IPS-15b (cell line): Measurements from ENCODE around the gene HECTD4.
A peak's percentile ranks its signal among the peaks of the same experiment; 100 is the strongest.
"Not testable (repeated sequence)": the region's sequence is repeated elsewhere in the genome, so short reads cannot be mapped to it uniquely, and the experiment has no call there.

Source experiments
- H3K27me3 ChIP-seq: one replicate; pipeline ENCODE4 v1.6.1; 2013; ENCODE audit warnings: low read length; ENCODE audit not compliant: control insufficient read depth, insufficient read depth
- H3K36me3 ChIP-seq: one replicate; pipeline ENCODE4 v1.6.1; 2013; ENCODE audit warnings: low read length; ENCODE audit not compliant: control insufficient read depth, insufficient read depth
- H3K4me1 ChIP-seq: one replicate; pipeline ENCODE4 v1.6.1; 2013; ENCODE audit warnings: mild to moderate bottlenecking, low read length; ENCODE audit not compliant: control insufficient read depth, insufficient read depth
- H3K4me3 ChIP-seq: one replicate; pipeline ENCODE4 v1.5.1; 2013; ENCODE audit warnings: low read depth, low read length
- H3K9ac ChIP-seq: one replicate; pipeline ENCODE4 v1.6.1; 2013; ENCODE audit warnings: low read depth, mild to moderate bottlenecking, low read length
- H3K9me3 ChIP-seq: one replicate; pipeline ENCODE4 v1.6.1; 2013; ENCODE audit warnings: mild to moderate bottlenecking, low read length; ENCODE audit not compliant: control insufficient read depth, insufficient read depth

The HECTD4 gene

DNA sequence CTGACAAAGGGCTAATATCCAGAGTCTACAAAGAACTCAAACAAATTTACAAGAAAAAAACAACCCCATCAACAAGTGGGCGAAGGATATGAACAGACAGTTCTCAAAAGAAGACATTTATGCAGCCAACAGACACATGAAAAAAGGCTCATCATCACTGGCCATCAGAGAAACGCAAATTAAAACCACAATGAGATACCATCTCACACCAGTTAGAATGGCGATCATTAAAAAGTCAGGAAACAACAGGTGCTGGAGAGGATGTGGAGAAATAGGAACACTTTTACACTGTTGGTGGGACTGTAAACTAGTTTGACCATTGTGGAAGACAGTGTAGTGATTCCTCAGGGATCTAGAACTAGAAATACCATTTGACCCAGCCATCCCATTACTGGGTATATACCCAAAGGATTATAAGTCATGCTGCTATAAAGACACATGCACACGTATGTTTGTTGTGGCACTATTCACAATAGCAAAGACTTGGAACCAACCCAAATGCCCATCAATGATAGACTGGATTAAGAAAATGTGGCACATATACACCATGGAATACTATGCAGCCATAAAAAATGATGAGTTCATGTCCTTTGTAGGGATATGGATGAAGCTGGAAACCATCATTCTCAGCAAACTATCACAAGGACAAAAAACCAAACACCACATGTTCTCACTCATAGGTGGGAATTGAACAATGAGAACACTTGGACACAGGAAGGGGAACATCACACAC is 7.9 kb upstream of the HECTD4 start:
- H3K9ac ChIP-seq, H3K9me3 ChIP-seq, H3K4me1 ChIP-seq, H3K27me3 ChIP-seq, H3K4me3 ChIP-seq, H3K36me3 ChIP-seq: not testable (repeated sequence)

- no peaks in the 10 kb centered on the region for H3K4me1 ChIP-seq
- H3K9ac ChIP-seq: no peak overlapping the region
- H3K4me3 ChIP-seq: no peak overlapping the region
- H3K9me3 ChIP-seq: no peaks in the 10 kb centered on the region
- H3K36me3 ChIP-seq: no peaks in the 10 kb centered on the region
- H3K27me3 ChIP-seq: no peaks in the 10 kb centered on the region
Observed at GRCh38 chr12:112389228-112389627, 7.0 kb upstream of the HECTD4 start.

DNA sequence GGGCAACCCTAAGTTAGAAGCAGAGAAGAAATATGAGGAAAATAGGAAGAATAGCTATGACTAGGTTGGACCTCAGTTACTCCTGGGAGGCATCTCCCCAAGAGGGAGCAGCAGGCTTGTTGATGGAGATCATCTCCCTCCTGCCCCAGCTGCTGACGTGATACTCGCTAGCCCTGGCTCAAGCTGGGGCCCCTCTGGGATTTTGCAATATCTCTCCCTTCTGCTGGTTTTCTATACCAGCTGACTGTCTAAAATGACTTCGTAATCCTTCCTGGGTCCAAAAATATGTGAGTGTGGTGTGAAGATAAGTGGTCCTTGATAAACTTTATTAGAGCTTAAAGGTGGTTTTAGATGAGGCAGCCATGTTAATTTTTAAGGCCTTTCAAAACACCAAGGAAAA is 4.5 kb upstream of the HECTD4 start:
- Histone ChIP-seq H3K4me3 (no peak overlapping the region), H3K9ac (no peak overlapping the region), H3K36me3 (no peaks in the 10 kb centered on the region), H3K27me3 (no peaks in the 10 kb centered on the region), H3K4me1 (no peaks in the 10 kb centered on the region), H3K9me3 (no peaks in the 10 kb centered on the region)

DNA sequence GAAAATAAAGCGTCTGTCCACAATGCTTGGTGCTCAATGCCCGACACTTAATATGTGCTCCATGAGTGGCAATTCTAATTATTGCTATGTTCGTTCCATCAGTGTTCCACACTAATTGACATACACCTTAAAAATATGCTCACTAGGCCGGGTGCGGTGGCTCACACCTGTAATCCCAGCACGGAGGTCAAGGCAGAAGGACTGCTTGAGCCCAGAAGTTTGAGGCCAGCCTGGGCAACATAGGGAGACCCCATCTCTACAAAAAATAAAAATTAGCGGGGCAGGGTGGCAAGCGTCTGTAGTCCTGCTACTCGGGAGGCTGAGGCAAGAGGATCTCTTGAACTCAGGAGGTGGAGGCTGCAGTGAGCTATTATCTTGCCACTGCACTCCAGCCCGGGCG is 635 bp upstream of the HECTD4 start:
- Histone ChIP-seq H3K4me1 (peaks cover 6% of the 10 kb centered on the region), H3K9me3 (no peaks in the 10 kb centered on the region), H3K9ac (no peak overlapping the region), H3K27me3 (no peaks in the 10 kb centered on the region), H3K36me3 (no peaks in the 10 kb centered on the region), H3K4me3 (peak overlapping the region; percentile 60)

GRCh38 chr12:112381406-112381882 is 787 bp downstream of the HECTD4 start:
- Histone ChIP-seq H3K9me3 (no peaks in the 10 kb centered on the region), H3K36me3 (no peaks in the 10 kb centered on the region), H3K4me3 (peak overlapping the region; percentile 73), H3K4me1 (peaks cover 6% of the 10 kb centered on the region), H3K9ac (no peak overlapping the region), H3K27me3 (no peaks in the 10 kb centered on the region)

GRCh38 chr12:112380663-112381405 is 1.4 kb downstream of the HECTD4 start:
- Histone ChIP-seq H3K4me3 (peak overlapping the region; percentile 73), H3K36me3 (no peaks in the 10 kb centered on the region), H3K27me3 (no peaks in the 10 kb centered on the region), H3K4me1 (peaks cover 6% of the 10 kb centered on the region), H3K9ac (peak overlapping the region; percentile 70), H3K9me3 (no peaks in the 10 kb centered on the region)

- H3K4me3 ChIP-seq: no peak overlapping the region
- no peaks in the 10 kb centered on the region for H3K27me3 ChIP-seq
- H3K9ac ChIP-seq: no peak overlapping the region
- no peaks in the 10 kb centered on the region for H3K36me3 ChIP-seq
- H3K9me3 ChIP-seq: no peaks in the 10 kb centered on the region
- no peaks in the 10 kb centered on the region for H3K4me1 ChIP-seq
Observed at GRCh38 chr12:112375105-112375504, 7.1 kb downstream of the HECTD4 start.

- Histone ChIP-seq H3K4me3 (no peak overlapping the region), H3K9me3 (no peaks in the 10 kb centered on the region), H3K4me1 (no peaks in the 10 kb centered on the region), H3K9ac (no peak overlapping the region), H3K27me3 (no peaks in the 10 kb centered on the region), H3K36me3 (no peaks in the 10 kb centered on the region)
Observed at GRCh38 chr12:112374166-112374740, 8.0 kb downstream of the HECTD4 start.

- no peak overlapping the region for H3K4me3 ChIP-seq
- H3K9me3 ChIP-seq: no peaks in the 10 kb centered on the region
- H3K36me3 ChIP-seq: no peaks in the 10 kb centered on the region
- H3K27me3 ChIP-seq: no peaks in the 10 kb centered on the region
- H3K9ac ChIP-seq: no peak overlapping the region
- no peaks in the 10 kb centered on the region for H3K4me1 ChIP-seq
Observed at GRCh38 chr12:112370868-112371510, 11.2 kb downstream of the HECTD4 start.

DNA sequence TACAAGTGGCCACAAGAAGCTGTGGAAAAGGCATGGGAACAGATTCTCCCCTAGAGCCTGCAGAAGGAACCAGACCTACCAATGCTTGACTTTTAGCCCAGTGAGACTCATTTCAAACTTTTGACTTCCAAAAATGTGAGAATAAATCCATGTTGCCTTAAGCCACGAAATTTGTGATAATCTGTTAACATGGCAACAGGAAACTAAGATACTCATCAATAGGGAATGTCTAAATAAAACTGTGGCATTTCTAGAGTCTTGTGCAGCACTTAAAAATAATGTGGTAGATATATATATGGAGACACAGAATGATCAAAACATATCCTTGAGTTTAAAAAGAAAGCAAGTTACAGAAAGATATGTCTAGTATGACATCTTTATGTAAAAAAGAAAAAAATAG is 12.0 kb downstream of the HECTD4 start:
- Histone ChIP-seq H3K4me1 (no peaks in the 10 kb centered on the region), H3K27me3 (no peaks in the 10 kb centered on the region), H3K9me3 (no peaks in the 10 kb centered on the region), H3K36me3 (no peaks in the 10 kb centered on the region), H3K4me3 (no peak overlapping the region), H3K9ac (no peak overlapping the region)

GRCh38 chr12:112368856-112369255 is 13.4 kb downstream of the HECTD4 start:
- no peak overlapping the region for H3K9ac ChIP-seq
- H3K36me3 ChIP-seq: no peaks in the 10 kb centered on the region
- no peaks in the 10 kb centered on the region for H3K27me3 ChIP-seq
- no peaks in the 10 kb centered on the region for H3K9me3 ChIP-seq
- H3K4me3 ChIP-seq: no peak overlapping the region
- no peaks in the 10 kb centered on the region for H3K4me1 ChIP-seq
